Embryonic facial prominence (tissue), 1 donor: ENCODE results near the gene FANCC.

ENCODE experiments used
- DNase-seq: peaks from one replicate; pipeline ENCODE4 v3.0.0-alpha.2; 2016; ENCODE audit errors: extremely low spot score

The FANCC gene

GRCh38 chr9:95102001-95102433 lies 215.5 kb downstream of the FANCC start:
- peak; percentile 64 for DNase-seq

DNA sequence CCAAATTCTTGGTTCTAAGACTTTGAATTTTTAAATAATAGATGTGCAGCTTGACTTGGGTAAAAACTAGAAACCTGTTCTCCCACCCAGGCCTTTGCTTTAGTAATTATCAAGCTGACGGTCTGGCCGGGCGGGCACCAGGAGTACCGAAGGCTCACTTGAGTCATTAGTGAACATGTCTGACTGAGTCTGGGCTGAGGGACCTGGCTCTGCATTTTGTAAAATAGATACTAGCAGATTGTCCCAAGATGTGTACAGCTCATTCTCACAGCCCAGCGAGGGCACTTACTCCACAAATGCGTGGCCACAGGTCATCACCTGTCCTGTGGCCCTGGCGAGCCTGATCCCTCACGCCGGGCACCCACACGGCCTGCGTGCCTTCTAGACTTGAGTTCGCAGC lies 216.2 kb downstream of the FANCC start:
- no peak for DNase-seq

GRCh38 chr9:95100071-95100627 lies 217.4 kb downstream of the FANCC start:
- no peak for DNase-seq

DNA sequence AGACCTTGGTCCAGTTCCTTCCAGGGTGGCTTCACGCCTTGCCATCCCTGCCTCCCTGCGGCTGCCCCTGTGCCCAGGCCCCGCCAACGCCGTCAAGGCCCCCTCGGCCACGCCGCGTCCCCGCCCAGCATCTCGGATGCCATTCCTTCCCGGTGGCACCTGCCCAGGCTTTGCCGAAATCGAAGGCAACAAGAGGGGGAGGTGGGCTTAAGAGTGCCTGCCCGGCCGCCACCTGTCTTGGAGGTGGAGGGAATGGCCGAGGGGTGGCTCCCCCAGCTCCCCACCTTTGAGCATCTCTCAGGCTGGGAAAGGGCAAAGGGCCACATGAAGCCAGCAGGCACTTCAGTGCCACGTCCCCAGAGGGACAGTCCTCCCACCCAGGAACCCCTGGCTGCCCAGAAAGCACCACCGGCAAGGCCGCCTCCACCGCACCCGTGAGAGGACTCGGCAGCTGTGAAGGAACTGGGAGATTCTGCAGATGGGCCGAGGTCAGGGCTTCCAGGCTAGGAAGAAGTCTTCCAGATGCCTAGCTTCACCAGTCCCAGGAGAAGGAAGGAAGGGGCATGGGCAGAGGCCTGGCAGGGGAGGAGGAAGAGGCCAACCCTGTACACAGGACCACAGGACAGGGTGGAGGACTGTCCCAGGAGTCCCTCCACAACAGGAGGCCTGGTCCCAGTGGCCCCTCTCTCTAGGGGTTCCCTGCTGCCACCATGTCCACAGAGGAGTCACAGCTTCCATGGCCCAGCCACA lies 218.0 kb downstream of the FANCC start:
- DNase-seq, result no peak

DNA sequence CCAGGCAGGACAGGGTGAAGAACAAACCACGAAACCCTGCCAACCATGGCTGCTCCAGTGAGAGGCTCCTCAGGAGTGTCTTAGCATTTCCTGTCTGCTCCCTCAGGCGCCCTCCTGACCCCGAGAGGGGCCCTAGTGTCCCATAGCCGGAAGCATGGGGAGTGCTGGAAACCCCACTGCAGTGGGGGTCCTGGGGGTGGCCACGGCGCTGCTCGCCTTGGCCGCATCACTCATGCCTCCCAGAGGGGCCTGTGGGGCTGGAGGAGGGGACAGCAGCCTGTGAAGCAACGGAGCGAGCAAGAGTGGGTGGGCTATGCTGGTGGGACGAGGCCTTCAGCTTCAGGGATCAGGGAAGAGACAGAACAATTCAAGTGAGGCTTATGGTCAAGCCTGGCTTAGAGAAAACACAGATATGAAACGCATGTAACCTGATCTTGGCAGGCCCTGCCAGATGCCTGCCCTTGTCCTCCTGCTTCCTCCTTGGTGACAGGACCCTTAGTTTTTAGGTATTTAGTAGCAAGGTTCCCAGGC lies 219.1 kb downstream of the FANCC start:
- DNase-seq, result no peak

- no peak for DNase-seq
Observed at GRCh38 chr9:95097279-95097678, 220.2 kb downstream of the FANCC start.

- DNase-seq, result no peak
Observed at GRCh38 chr9:95096807-95097206, 220.7 kb downstream of the FANCC start.

DNA sequence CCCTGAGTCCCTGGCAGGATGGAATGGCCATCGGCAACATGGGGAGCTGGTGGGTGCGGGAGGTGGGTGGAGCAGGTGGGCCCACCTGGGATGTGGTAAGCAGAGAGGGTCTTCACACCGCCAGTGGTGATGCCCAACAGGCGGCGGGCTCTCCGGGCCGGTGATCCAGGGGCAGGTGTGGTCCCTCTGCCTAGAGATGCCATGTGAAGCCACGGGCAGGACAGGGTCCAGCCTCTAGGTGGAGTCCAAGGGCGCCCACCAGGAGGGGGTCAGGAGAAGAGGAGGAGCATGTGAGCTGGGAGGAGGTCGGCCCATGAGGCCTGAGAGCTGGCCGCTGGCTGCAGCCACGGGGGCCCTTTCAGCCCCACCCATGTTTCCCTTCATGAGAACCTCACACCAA lies 221.1 kb downstream of the FANCC start:
- DNase-seq, result no peak

- DNase-seq, result no peak
Observed at GRCh38 chr9:95095641-95096355, 221.7 kb downstream of the FANCC start.

- DNase-seq, result no peak
Observed at GRCh38 chr9:95094002-95094401, 223.5 kb downstream of the FANCC start.

- no peak for DNase-seq
Observed at GRCh38 chr9:95093586-95093985, 223.9 kb downstream of the FANCC start.

DNA sequence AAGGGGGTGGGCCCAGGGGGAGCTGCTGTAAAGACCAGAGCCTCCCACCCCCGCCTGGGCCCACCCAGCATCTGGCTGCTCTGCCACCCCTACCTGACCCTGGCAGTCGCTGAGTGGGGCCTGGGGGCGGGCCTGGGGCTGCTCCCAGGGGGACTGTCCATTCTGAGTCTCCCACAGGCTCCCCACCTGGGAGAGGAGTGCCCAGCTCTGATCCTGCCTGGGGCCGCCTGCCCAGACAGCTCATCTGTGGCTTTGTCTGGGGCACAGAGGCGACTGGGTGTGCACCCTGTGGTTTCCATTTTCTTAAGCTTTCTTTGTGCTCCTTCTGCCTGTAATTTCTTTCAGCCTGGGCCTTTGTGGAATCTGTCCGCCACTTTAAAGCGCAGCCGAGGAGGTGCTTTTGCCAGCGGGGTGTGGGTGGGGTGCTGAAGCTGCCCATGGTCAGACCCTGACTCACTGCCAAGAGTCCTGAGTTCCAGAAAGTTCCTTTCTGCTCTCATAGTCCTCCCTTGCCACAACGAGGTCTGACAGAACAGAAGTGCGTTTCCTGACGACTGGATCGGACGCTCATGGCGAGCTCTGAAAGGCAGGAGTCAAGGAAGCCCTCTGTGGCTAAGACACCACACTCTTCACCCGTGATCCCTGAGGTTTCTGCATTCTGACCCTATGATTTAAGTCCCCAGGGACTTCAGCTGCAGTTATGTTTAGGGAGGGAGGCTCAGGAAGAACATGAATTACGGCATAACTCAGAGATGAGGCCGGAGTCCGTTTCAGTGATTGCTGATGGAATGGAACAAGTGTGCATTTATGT lies 225.0 kb downstream of the FANCC start:
- no peak for DNase-seq

DNA sequence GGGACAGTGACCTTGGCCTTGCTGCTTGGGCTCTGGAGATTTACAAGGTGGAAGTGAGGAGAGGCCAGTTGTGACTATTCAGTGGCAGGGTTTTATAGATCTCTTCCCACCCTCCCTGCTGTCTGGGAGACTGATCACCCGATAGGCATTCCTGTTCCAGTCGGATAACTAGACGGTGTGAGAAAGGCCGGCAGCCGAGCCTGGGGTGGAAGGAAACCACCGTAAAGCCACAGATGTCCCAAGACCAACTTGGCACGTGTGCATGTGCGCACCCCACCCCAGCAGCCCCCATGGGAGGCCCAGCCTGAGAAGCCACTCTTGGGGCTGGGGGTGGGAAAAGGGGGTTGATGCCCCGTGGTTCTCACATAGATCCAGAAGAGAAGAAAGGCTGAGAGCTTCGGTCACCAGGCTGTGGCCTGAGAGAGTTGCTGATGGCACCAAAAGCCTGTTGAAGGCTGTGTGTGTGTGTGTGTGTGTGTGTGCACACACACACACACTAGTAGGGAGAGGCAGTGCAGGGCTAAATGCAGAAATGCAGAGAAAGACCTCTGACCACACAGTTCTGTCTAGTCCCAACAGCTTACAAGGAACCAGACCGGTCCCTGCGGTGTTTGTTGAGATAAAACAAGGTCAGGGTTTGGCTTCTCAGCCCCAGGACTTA lies 225.8 kb downstream of the FANCC start:
- DNase-seq, result no peak

DNA sequence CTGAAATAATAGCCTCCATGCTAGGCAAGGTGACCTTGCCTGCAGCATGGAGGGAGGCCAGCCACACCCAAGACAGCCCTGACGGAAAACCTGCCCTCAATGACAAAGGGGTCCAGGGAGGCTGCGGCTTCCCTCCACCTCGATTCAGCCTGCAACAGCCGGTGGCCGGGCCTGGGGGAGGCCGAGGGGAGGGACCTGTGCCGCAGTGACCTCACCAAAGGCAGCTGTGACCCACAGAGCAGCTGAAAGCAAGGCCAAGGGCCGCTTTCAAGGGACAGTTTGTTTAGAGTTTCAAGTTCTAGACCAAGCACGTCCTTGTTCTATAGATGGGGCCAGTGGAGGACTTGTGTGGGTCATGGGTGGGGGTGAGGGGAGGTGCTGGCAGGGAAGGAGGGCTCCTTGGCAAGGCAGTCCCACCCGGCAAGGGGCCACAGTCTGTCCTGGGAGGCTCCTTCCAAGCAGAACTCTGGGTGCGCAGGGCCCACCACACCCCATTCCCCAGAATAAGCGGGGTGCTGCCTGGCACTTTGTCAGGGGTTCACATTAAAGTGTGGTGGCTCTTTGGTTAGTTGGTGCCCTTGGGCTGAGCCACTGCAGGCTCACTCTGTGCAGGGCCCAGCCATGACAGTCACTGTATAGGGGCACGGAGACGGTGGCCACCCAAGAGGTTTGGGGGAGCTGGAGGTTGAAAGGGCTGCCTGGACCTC lies 226.5 kb downstream of the FANCC start:
- no peak for DNase-seq

- DNase-seq, result no peak
Observed at GRCh38 chr9:95090023-95090791, 227.3 kb downstream of the FANCC start.

DNA sequence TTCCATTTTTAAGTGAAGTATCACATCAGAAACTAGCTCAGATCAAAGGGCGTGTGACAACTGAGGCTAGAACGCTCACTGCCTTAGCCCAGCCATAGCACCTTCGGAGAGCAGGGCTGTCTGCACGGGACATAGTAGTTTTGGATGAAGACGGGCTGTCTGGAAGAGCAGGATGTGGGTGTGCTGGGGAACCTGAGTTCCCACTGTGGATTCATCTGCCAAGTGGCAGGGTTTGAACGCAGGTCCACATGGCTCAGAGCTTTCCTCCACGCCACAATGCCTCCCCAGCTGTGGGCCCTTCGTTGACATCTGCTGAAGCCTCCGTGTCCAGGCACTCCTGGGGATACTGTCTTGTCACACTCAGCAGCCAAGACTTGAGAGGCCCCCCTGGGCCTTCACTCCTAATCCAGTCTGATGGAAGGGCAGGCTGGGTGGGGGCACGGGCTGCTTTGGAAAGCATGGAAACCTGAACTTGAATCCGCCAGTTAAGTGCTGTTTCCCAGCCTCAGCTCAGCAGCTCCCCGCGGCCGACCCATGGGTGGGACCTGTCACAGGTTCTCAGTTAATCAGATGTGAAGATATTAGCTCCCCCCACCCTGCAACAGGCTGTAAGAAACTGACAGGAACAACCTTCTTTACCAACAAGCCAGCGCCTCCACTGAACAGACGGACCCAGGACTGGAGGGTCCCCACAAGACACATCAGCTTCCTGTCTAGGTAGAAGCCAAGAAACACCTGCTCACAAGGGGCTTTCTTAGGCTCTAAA lies 228.1 kb downstream of the FANCC start:
- no peak for DNase-seq

- no peak for DNase-seq
Observed at GRCh38 chr9:95088421-95089161, 228.9 kb downstream of the FANCC start.

GRCh38 chr9:95087659-95088242 lies 229.8 kb downstream of the FANCC start:
- DNase-seq, result no peak
